Transverse colon (tissue), 4 donors: Measurements from ENCODE around the gene MYLK.

Source experiments
- EP300 ChIP-seq: sonication (generic); formaldehyde crosslinking; IDR thresholded peaks from one replicate; pipeline ENCODE4 v1.6.1; 2017; ENCODE audit warnings: antibody characterized with exemption, low read depth
- POLR2A ChIP-seq: fragments of 450-650 bp; IDR thresholded peaks from one replicate; pipeline ENCODE4 v1.6.1; 2016; ENCODE audit warnings: antibody characterized with exemption, mild to moderate bottlenecking, moderate library complexity
- POLR2AphosphoS5 ChIP-seq, 3 donors: sonication (generic); formaldehyde crosslinking; IDR thresholded peaks; one replicate each; pipeline ENCODE4 v1.6.1; 2016; ENCODE audit warnings: antibody characterized with exemption in 3 of 3
- TF ChIP-seq, protein P1 (sequence below), 5 experiments: fragments of 200-600 bp in 3 of 5; fragments of 450-650 bp in 2 of 5; sonication (generic) in 3 of 5; IDR thresholded peaks; 1 replicate in 2 of 5; 2 replicates in 3 of 5; pipeline ENCODE4 v1.5.1; 2016 to 2017; ENCODE audit warnings: antibody characterized with exemption in 5 of 5, inconsistent platforms in 3 of 5, mild to moderate bottlenecking in 2 of 5, moderate library complexity in 1 of 5

DNA sequence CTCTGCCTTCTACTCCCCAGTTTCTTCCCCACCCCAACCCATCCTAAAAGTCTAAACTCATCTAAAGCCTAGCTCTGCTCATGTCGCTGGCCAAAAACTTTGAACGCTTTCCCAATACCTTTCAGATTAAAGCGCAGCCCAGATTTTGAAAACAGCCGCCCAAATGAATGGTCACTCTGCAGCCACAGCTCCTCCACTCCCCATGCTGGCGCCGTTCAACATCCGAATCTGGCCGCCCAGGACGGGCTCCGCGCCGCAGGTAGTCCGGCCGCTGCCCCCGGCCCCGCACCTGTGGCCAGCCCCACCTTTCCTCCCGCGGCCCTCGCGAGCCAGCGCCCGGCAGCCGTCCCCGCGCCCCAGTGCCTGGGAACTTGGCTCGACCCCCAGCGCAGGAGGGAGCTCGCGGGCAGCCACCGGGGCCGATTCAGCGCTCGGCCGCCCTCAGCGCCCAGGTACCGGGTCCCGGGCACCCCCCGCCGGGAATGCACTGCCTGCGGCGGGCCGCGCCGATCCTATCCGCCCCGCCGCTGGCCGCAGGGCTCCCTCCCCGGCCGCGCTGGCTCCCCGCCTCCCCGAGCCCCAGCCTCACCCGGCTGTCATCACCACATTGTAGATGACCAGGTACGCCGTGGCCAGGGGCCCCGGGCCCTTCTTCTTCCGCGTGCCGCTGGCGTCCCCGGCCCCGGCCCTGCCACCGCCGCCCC, 299.7 kb downstream of the MYLK start:
- TF ChIP-seq, protein P1, sequence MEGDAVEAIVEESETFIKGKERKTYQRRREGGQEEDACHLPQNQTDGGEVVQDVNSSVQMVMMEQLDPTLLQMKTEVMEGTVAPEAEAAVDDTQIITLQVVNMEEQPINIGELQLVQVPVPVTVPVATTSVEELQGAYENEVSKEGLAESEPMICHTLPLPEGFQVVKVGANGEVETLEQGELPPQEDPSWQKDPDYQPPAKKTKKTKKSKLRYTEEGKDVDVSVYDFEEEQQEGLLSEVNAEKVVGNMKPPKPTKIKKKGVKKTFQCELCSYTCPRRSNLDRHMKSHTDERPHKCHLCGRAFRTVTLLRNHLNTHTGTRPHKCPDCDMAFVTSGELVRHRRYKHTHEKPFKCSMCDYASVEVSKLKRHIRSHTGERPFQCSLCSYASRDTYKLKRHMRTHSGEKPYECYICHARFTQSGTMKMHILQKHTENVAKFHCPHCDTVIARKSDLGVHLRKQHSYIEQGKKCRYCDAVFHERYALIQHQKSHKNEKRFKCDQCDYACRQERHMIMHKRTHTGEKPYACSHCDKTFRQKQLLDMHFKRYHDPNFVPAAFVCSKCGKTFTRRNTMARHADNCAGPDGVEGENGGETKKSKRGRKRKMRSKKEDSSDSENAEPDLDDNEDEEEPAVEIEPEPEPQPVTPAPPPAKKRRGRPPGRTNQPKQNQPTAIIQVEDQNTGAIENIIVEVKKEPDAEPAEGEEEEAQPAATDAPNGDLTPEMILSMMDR (IDR thresholded peaks at IDR 0.05), result peak in 1 of 5 experiments; percentile 7
- no peak for TF ChIP-seq POLR2A
- no peak for TF ChIP-seq POLR2AphosphoS5 (IDR thresholded peaks at IDR 0.05)
- TF ChIP-seq EP300, result no peak
